ENCODE measurements around the gene CST11. TPM values are rescaled to one million over a fixed set of nuclear protein-coding genes. Genes with fewer than 3 reads are reported as not detected.

Gene CST11
- total RNA-seq, 4 donors from 2014 or later: not detected

- WGBS, 2 donors: 50 to 52% methylated on average over 3 of the region's 3 CpGs
- DNase-seq (ENCODE audit: low spot score in 2 of 2): no peak
- TF ChIP-seq CTCF (IDR thresholded peaks at IDR 0.05) (no peak), POLR2A (IDR thresholded peaks at IDR 0.05) (no peak)
- no peak overlapping the region for H3K4me3 ChIP-seq (ENCODE audit: low read depth, poor library complexity, severe bottlenecking)
- intact Hi-C loops (cut with DNase I; ENCODE audit: low total_unique reads): no loop called here
These were observed 36.3 kb upstream of the CST11 start for GRCh38 chr20:23488996-23489395.

GRCh38 chr20:23488470-23488869, 35.8 kb upstream of the CST11 start:
- no peak for DNase-seq (ENCODE audit: low spot score in 2 of 2)
- H3K4me3 ChIP-seq (ENCODE audit: low read depth, poor library complexity, severe bottlenecking): no peak overlapping the region
- TF ChIP-seq POLR2A (IDR thresholded peaks at IDR 0.05): no peak
- TF ChIP-seq CTCF (IDR thresholded peaks at IDR 0.05): no peak
- intact Hi-C loops (cut with DNase I; ENCODE audit: low total_unique reads): no loop called here
- 79 to 81% methylated on average over 2 of the region's 2 CpGs for WGBS, 2 donors

GRCh38 chr20:23484081-23484480, 31.4 kb upstream of the CST11 start:
- TF ChIP-seq POLR2A (IDR thresholded peaks at IDR 0.05) (no peak), CTCF (IDR thresholded peaks at IDR 0.05) (no peak)
- WGBS, 2 donors: 42 to 43% methylated on average over 4 of the region's 4 CpGs
- no peak for DNase-seq (ENCODE audit: low spot score in 2 of 2)
- no peak overlapping the region for H3K4me3 ChIP-seq (ENCODE audit: low read depth, poor library complexity, severe bottlenecking)
- intact Hi-C loops (cut with DNase I; ENCODE audit: low total_unique reads): no loop called here

- WGBS, 2 donors: 56 to 67% methylated on average over 2 of the region's 2 CpGs
- no peak overlapping the region for H3K4me3 ChIP-seq (ENCODE audit: low read depth, poor library complexity, severe bottlenecking)
- TF ChIP-seq CTCF (IDR thresholded peaks at IDR 0.05) (no peak), POLR2A (IDR thresholded peaks at IDR 0.05) (no peak)
- DNase-seq (ENCODE audit: low spot score in 2 of 2): no peak
- intact Hi-C loops (cut with DNase I; ENCODE audit: low total_unique reads): no loop called here
These were observed 29.5 kb upstream of the CST11 start for GRCh38 chr20:23482138-23482537.

- intact Hi-C loops (cut with DNase I; ENCODE audit: low total_unique reads): no loop called here
- no peak overlapping the region for H3K4me3 ChIP-seq (ENCODE audit: low read depth, poor library complexity, severe bottlenecking)
- TF ChIP-seq CTCF (IDR thresholded peaks at IDR 0.05) (no peak), POLR2A (IDR thresholded peaks at IDR 0.05) (no peak)
- WGBS, 2 donors: 71 to 82% methylated on average over 4 of the region's 4 CpGs
- DNase-seq (ENCODE audit: low spot score in 2 of 2): no peak
These were observed 26.4 kb upstream of the CST11 start for GRCh38 chr20:23479043-23479442.

GRCh38 chr20:23477223-23477622, 24.5 kb upstream of the CST11 start:
- no peak for TF ChIP-seq CTCF (IDR thresholded peaks at IDR 0.05)
- no peak for TF ChIP-seq POLR2A (IDR thresholded peaks at IDR 0.05)
- DNase-seq (ENCODE audit: low spot score in 2 of 2): no peak
- intact Hi-C loops (cut with DNase I; ENCODE audit: low total_unique reads): no loop called here
- WGBS, 2 donors: 27 to 51% methylated on average over 3 of the region's 3 CpGs
- no peak overlapping the region for H3K4me3 ChIP-seq (ENCODE audit: low read depth, poor library complexity, severe bottlenecking)

Measured in lower leg skin (tissue), 4 donors.